ENCODE measurements around the gene PHLDB2.

Gene PHLDB2

GRCh38 chr3:111852540-111852939, 6.5 kb upstream of the PHLDB2 start:
- no peak for DNase-seq

DNA sequence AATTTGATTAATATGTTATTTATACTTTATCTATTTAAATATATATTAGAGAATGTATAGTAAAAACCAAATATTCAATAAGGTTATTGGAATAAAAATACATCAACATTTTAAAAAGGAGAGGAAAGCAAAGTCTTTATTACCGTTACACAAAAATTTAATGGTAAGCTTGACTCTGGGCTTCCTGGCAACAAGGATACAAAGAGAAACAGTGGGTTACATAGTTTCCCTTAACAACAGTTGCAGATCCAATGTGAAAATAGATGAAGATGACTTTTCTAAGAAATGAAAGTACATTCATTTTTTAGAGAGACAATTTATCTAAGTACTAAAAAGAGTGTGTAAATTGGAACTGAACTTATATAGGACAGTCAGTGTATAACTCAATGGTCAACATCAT, 6.0 kb upstream of the PHLDB2 start:
- DNase-seq: no peak

GRCh38 chr3:111854990-111855389, 4.1 kb upstream of the PHLDB2 start:
- DNase-seq: no peak

GRCh38 chr3:111856501-111856900, 2.6 kb upstream of the PHLDB2 start:
- no peak for DNase-seq

DNA sequence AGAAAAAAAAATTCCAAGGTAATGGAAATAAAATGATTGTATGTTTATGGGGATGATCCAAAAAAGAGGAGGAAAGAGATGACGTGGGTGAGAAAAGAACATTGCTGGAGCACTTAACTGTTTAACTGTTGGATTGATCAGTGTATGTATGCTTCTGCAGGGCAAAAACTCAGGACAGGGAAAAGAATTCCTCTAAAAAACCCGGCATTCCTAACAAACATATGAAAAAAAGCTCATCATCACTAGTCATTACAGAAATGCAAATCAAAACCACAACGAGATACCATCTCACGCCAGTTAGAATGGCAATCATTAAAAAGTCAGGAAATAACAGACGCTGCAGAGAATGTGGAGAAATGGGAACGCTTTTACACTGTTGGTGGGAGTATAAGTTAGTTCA, 1.6 kb upstream of the PHLDB2 start:
- no peak for DNase-seq

DNA sequence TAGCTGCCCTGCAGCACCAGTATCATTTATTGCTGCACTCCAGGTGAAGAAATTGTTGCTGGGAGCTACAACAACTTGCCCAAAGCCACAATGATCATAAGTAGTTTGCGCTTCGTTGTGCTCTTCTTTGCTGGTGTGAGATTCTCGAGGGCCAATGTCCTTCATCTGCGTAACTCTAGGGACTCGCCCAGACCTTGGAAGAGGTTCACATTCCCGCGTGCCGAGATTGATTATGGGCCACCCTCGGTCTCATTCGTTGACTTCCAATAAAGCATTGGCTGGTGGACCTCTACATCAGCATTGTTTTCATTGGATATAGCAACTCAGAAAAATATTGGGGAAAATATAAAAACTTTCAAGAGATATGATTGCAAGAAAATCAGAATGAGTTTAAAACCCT, 423 bp upstream of the PHLDB2 start:
- no peak for DNase-seq

DNA sequence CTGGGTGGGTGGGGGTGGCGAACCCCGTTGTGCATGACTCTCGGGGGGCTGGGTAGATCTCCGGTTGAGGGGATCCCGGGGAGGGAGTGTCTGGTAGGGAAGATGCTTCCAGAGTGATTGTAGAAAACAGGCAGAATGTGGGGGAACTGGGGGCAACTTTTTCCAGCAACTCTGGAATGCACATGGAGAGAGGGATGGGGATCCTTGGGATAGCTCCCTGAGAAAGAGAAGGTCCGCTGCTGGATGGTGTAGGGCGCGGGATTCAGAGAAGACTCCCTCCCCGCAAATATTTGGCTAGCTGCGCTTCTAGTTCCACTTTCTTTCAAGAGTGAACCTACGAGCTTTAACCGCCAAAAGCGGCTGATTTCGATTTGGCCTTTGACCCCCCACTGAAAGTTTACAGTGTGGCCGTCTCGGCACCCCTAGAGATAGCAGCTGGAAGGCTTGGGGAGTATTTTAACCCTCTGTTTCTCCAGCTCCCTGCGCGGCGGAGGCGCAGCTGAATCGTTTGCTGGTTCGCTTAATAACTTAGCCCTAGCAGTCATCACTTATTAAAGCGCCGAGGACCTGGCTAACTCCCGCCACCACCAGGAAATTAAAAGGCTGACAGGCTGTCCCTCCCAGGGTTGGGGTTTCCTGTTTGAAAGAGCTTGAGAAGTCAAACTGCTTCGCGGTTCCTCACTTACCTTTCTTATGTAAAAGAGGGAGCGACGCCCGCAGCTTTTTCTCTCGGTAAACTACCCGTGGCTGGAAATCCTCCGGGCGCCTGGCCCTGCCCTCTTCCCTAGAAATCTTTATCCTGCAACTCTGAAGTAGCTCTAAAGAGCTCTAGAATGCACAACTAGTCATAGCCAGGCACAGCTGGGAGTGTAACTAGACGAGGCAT, 1.2 kb downstream of the PHLDB2 start:
- peak; percentile 92 for DNase-seq

DNA sequence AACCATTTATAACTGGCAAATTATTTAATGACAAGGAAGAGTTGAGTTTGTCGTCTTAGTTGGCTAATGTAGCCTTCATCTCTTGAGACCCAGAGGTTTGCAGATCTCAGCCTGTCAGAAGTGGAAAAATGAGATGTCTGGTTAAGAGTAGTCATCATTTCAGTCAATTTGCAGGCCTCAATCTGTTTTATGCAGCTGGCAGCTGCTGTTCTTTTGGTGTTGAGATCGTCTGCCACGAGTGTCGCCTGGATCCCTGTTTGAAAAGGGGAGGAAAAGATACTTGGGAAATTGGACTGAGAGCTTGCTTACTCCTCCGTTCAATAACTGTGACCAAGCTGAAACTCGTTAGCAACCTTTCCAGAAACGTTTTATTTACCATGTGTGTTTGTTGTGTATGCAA, 2.3 kb downstream of the PHLDB2 start:
- peak; percentile 32 for DNase-seq

DNA sequence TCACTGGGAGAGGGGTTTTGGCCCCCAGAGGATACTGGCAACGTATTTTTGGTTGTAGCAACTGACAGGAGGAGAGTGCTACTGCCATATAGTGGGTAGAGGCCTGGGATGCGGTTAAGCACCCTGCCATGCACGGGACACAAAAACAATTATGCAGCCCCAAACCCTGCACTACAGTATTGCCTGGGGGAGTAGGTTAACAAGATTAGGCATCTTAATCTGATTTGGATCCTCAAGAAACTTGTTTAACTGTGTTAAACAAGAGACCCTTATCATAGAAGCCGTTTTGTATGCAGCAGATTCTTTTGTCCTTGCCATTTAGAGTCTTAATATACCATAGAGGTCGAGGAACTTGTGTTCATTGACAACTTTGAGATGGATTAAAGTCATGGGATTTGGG, 3.4 kb downstream of the PHLDB2 start:
- no peak for DNase-seq

- DNase-seq: no peak
Measured at GRCh38 chr3:111862974-111863373, 3.9 kb downstream of the PHLDB2 start.

- DNase-seq: peak; percentile 35
Measured at GRCh38 chr3:111863942-111864694, 5.1 kb downstream of the PHLDB2 start.

- peak; percentile 91 for DNase-seq
Measured at GRCh38 chr3:111864821-111865656, 6.0 kb downstream of the PHLDB2 start.

DNA sequence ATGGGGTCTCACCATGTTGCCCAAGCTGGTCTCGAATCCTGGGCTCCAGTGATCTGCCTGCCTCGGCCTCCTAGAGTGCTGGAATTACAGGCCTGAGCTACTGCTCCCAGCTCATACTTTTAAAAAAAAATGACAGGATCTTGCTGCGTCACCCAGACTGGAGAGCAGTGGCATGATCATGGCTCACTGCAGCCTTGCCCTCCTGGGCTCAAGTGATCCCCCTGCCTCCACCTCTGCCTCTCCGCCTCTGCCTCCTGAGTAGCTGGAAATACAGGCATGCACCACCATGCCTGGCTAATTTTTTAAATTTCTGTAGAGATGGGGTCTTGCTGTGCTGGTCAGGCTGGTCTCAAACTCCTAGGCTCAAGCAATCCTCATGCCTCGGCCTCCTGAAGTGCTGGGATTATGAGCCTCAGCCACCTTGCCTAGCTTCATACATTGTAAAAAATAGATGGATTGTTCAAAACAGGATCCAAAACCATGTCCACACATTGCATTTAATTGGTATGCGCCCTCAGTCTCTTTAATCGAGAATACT, 8.9 kb downstream of the PHLDB2 start:
- no peak for DNase-seq

GRCh38 chr3:111870620-111871019, 11.6 kb downstream of the PHLDB2 start:
- DNase-seq: peak; percentile 38

GRCh38 chr3:111871809-111872623, 13.0 kb downstream of the PHLDB2 start:
- no peak for DNase-seq

- DNase-seq: no peak
Measured at GRCh38 chr3:111872979-111873378, 13.9 kb downstream of the PHLDB2 start.

GRCh38 chr3:111874177-111874820, 15.2 kb downstream of the PHLDB2 start:
- peak; percentile 72 for DNase-seq

DNA sequence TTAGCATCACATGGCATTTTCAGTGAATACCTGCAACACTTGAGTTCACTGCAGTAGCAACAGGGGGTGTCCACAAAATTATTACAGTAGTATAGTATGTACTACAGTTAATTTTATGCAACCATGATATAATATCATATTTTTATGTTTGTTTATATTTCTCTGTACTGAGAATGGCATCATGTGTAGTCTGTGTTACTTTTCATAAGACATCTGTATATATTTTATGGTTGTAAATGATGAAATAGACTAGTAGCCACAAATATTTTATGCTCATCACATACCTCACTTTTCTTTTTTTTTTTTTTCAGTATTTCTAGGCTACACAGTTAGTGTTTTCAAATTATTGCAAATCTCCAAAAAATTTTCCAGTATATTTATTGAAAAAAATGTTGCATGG, 22.4 kb downstream of the PHLDB2 start:
- DNase-seq: no peak

DNA sequence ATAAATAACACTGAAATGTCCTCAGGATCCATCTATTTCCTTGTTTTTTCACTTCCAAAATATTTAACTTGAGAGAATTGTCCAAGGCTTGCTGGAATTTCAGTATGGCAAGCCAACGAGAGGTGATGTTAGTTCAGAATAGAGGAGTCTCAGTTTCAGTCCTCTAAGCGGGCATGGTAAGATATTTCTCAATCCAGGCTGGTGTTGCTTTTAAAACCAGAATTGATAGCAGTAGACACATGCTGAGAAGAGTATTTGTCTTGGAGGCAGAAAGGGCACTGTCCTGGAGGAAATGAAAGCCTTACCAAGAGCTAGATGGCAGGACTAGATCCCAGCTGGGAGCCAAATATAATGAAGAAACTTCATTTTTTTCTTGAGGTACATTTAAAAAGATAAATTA, 23.1 kb downstream of the PHLDB2 start:
- no peak for DNase-seq

- DNase-seq: no peak
Measured at GRCh38 chr3:111882799-111883198, 23.7 kb downstream of the PHLDB2 start.

- DNase-seq: no peak
Measured at GRCh38 chr3:111884411-111885018, 25.4 kb downstream of the PHLDB2 start.

Data from EL (cell line).